Heart right ventricle (tissue), 16 donors: ENCODE data around the gene SELENBP1. TPM values are rescaled to one million over a fixed set of nuclear protein-coding genes. Genes with fewer than 3 reads are reported as not detected.

Experiments used
- ATAC-seq, 8 donors: fragments of 200-7000 bp; cut with Tn5 transposase; one replicate each; pipeline ENCODE4 v1.9.1; 2020; ENCODE audit warnings: mild to moderate bottlenecking in 8 of 8, moderate library complexity in 8 of 8, moderate number of reproducible peaks in 1 of 8
- DNase-seq, 2 donors: peaks; one replicate each; pipeline ENCODE4 v3.0.0-alpha.2; 2020
- H3K27ac ChIP-seq, 10 donors: fragments of 200-600 bp; sonication (generic) in 2 of 10; one replicate each; pipeline versions ENCODE4 v1.5.0 to v1.8.0; 2020 to 2022; ENCODE audit warnings: mild to moderate bottlenecking in 3 of 10
- H3K27me3 ChIP-seq, 7 donors: fragments of 200-600 bp; one replicate each; pipeline ENCODE4 v1.8.0; 2021 to 2022; ENCODE audit warnings: mild to moderate bottlenecking in 2 of 7
- H3K36me3 ChIP-seq, 9 donors: fragments of 200-600 bp; sonication (generic) in 1 of 9; one replicate each; pipeline versions ENCODE4 v1.5.0 to v1.8.0; 2020 to 2022; ENCODE audit warnings: mild to moderate bottlenecking in 2 of 9
- H3K4me1 ChIP-seq, 9 donors: fragments of 200-600 bp; sonication (generic) in 1 of 9; one replicate each; pipeline versions ENCODE4 v1.5.0 to v1.8.0; 2020 to 2022; ENCODE audit warnings: mild to moderate bottlenecking in 4 of 9
- H3K4me3 ChIP-seq, 10 donors: fragments of 200-600 bp; sonication (generic) in 2 of 10; one replicate each; pipeline versions ENCODE4 v1.5.0 to v1.8.0; 2020 to 2022; ENCODE audit warnings: mild to moderate bottlenecking in 7 of 10, moderate library complexity in 2 of 10
- H3K9me3 ChIP-seq, 11 donors: fragments of 200-600 bp in 10 of 11; sonication (generic) in 2 of 11; one replicate each; pipeline versions ENCODE4 v1.5.0 to v1.8.0; 2013 to 2022; ENCODE audit warnings: mild to moderate bottlenecking in 2 of 11, control low read depth in 1 of 11, moderate library complexity in 1 of 11
- WGBS, 2 donors: extraction: QIAGEN DNeasy Blood & Tissue Kit; methylation state at CpG; one replicate each; pipeline ENCODE4 v1.1.7; 2013; ENCODE audit warnings: inconsistent platforms in 1 of 2; 5-methylcytosine and 5-hydroxymethylcytosine counted together
- intact Hi-C, 10 donors: fragments of 100-400 bp; cut with DNase I; formaldehyde crosslinking; loops; one replicate each; pipeline versions ENCODE4 v1.11.1 to v1.14.2; 2022
- polyA plus RNA-seq, 2 donors: library from polyadenylated mRNA; stranded (reverse); fragments of 200-250 nt; gene quantifications; one replicate each; pipeline ENCODE4 v1.2.3, GENCODE V29; 2013
- total RNA-seq, 10 donors: library from RNA; stranded (reverse); fragmentation: NEBNext Ultra II Directional in 3 of 10; extraction: Animal tissue kit (Norgen Biotek cat#: 25700) in 3 of 10; gene quantifications; one replicate each; pipeline versions ENCODE4 v1.2.1 to v1.2.4, GENCODE V29; 2021 to 2023
- TF ChIP-seq, protein P1 (sequence below), 9 donors: fragments of 200-600 bp; sonication (generic) in 2 of 9; IDR thresholded peaks; one replicate each; pipeline versions ENCODE4 v1.5.0 to v1.8.0; 2021 to 2022; ENCODE audit warnings: antibody characterized with exemption in 9 of 9, mild to moderate bottlenecking in 5 of 9, moderate library complexity in 1 of 9
- donor health status: Arrhythmogenic right ventricular cardiomyopathy.
- donor health status: ischemic (EF 13 %, LVEDD 7.1; RV severe dilation, severe dysfunction).
- donor health status: healthy with polysubstance abuse.
- donor health status: DM: no; HTN: yes; CAD: no.
- donor health status: DM: no; HTN: no; CAD: no.
- donor health status: ischemic (EF 25% LVEDD 6.9; RV normal size, moderate dysfunction).
- donor health status: ischemic (EF 25% LVEDD 5.7; RV mildly dilated, moderate dysfunction).
- donor health status: healthy.
- donor health status: DM: yes; HTN: yes; CAD: no.
- donor health status: Ischemic cardiomyopathy.
- donor health status: ischemic (EF 35%, LVEDD 5.7; RV mildly dilated, moderate dysfunction).
- donor health status: nonischemic (EF 11% LVEDD 7.7; RV severe dilation, severe dysfunction).
- donor health status: DM: yes; HTN: yes; CAD: no.
- donor health status: PGD.
- donor health status: ischemic (EF 29% LVEDD 5.4; RV normal size, mild dysfunction).
- donor health status: nonischemic (EF 23%, LVEDD 6.1; RV moderate dilation, normal function).

The SELENBP1 gene
- total and polyA plus RNA-seq, 12 donors: 20.7 to 112 (median 56.2) TPM

DNA sequence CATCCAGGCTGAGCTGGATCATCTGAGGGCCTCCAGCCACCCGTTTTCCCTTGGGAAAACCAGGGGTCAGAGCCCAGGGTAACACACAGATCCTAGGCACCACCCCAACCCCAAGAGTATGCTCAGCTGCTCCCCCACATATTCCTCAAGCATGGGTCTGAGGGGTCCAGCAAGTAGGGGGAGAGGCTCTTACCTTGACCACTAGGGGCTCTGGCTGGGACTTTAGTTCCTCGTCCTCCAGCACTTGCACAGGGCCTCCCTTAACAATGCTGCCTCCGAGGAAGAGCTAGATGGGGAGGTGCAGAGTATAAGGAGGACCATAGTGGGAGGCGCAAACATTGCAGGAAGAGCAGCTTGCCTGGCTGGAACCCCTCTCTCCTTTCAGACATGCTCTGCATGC, 7.5 kb downstream of the SELENBP1 start:
- 93 to 95% methylated on average over 4 of the region's 4 CpGs for WGBS, 2 donors
- Histone ChIP-seq H3K4me1 (peaks cover 9 to 31% (median 25%) of the 10 kb centered on the region in 9 donors), H3K36me3 (peaks cover 0 to 47% (median 18%) of the 10 kb centered on the region in 9 donors), H3K27ac (no peak overlapping the region), H3K27me3 (no peaks in the 10 kb centered on the region), H3K4me3 (no peak overlapping the region), H3K9me3 (peaks cover 0 to 11% (median 3%) of the 10 kb centered on the region in 11 donors)
- no peak for ATAC-seq
- intact Hi-C loops: loop anchor here in 2 of 10 donors (5.0 kb wide), 2 partner anchors 32 to 58 kb away; partner anchors contain the start of gene PSMB4 (in 1 of the 2)
- TF ChIP-seq, protein P1, sequence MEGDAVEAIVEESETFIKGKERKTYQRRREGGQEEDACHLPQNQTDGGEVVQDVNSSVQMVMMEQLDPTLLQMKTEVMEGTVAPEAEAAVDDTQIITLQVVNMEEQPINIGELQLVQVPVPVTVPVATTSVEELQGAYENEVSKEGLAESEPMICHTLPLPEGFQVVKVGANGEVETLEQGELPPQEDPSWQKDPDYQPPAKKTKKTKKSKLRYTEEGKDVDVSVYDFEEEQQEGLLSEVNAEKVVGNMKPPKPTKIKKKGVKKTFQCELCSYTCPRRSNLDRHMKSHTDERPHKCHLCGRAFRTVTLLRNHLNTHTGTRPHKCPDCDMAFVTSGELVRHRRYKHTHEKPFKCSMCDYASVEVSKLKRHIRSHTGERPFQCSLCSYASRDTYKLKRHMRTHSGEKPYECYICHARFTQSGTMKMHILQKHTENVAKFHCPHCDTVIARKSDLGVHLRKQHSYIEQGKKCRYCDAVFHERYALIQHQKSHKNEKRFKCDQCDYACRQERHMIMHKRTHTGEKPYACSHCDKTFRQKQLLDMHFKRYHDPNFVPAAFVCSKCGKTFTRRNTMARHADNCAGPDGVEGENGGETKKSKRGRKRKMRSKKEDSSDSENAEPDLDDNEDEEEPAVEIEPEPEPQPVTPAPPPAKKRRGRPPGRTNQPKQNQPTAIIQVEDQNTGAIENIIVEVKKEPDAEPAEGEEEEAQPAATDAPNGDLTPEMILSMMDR (IDR thresholded peaks at IDR 0.05): no peak
- no peak for DNase-seq

- intact Hi-C loops: loop anchor here in 2 of 10 donors (5.0 kb wide), 2 partner anchors 35 to 55 kb away; partner anchors contain the start of gene PSMB4 (in 1 of the 2)
- peaks cover 0 to 47% (median 15%) of the 10 kb centered on the region in 9 donors for H3K36me3 ChIP-seq
- TF ChIP-seq, protein P1 (IDR thresholded peaks at IDR 0.05): no peak
- H3K4me1 ChIP-seq: peaks cover 0 to 6% (median 2%) of the 10 kb centered on the region in 9 donors
- H3K4me3 ChIP-seq: no peak overlapping the region
- no peaks in the 10 kb centered on the region for H3K27me3 ChIP-seq
- ATAC-seq (no peak), DNase-seq (no peak)
- WGBS, 2 donors: 95 to 96% methylated on average over 3 of the region's 3 CpGs
- H3K9me3 ChIP-seq: peaks cover 0 to 11% (median 3%) of the 10 kb centered on the region in 11 donors
- no peak overlapping the region for H3K27ac ChIP-seq
Measured at GRCh38 chr1:151362308-151363155, 10.0 kb downstream of the SELENBP1 start.

GRCh38 chr1:151361883-151362282, 10.6 kb downstream of the SELENBP1 start:
- Histone ChIP-seq H3K27ac (no peak overlapping the region), H3K9me3 (peaks cover 0 to 11% (median 3%) of the 10 kb centered on the region in 11 donors), H3K4me1 (peaks cover 0 to 2% (median 0%) of the 10 kb centered on the region in 9 donors), H3K27me3 (no peaks in the 10 kb centered on the region), H3K36me3 (peaks cover 0 to 44% (median 15%) of the 10 kb centered on the region in 9 donors), H3K4me3 (no peak overlapping the region)
- intact Hi-C loops: loop anchor here in 2 of 10 donors (5.0 kb wide), 2 partner anchors 35 to 55 kb away; partner anchors contain the start of gene PSMB4 (in 1 of the 2)
- no peak for ATAC-seq
- DNase-seq: no peak
- TF ChIP-seq, protein P1 (IDR thresholded peaks at IDR 0.05): no peak

DNA sequence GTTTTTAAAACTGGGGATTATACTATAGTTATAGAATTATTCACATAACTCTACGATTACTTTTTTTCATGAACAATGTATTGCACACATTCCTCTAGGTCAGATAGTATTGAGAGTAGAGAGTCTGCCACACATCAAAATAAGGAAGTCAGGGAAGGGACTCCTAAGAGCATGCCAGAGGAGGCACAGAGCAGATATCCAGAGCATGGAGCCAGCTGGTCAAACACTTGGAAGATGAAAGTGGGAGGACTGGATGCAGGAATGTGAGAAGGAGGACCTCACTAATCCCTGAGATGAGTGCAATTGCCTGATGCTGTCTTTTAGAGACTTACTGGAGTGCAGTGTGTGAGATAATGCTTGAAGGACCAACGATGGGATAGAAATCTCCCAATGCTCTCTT, 15.8 kb downstream of the SELENBP1 start:
- intact Hi-C loops: no loop called here
- no peak for ATAC-seq

More for the DNA sequence above, 15.8 kb downstream of the SELENBP1 start:
- no peak overlapping the region for H3K27ac ChIP-seq
- H3K36me3 ChIP-seq: no peaks in the 10 kb centered on the region
- no peaks in the 10 kb centered on the region for H3K4me1 ChIP-seq
- DNase-seq: no peak
- TF ChIP-seq, protein P1 (IDR thresholded peaks at IDR 0.05): no peak
- no peaks in the 10 kb centered on the region for H3K27me3 ChIP-seq
- H3K9me3 ChIP-seq: peaks cover 0 to 8% (median 0%) of the 10 kb centered on the region in 11 donors
- WGBS, 2 donors: 44 to 48% methylated on average over 2 of the region's 2 CpGs
- no peak overlapping the region for H3K4me3 ChIP-seq
